Epidermal melanocyte (primary cell): ENCODE measurements around the gene SESN3.

ENCODE experiments used
- DNase-seq: peaks from one replicate; pipeline ENCODE4 v3.0.0; 2011; ENCODE audit warnings: low spot score; ENCODE audit not compliant: insufficient read length

The SESN3 gene

DNA sequence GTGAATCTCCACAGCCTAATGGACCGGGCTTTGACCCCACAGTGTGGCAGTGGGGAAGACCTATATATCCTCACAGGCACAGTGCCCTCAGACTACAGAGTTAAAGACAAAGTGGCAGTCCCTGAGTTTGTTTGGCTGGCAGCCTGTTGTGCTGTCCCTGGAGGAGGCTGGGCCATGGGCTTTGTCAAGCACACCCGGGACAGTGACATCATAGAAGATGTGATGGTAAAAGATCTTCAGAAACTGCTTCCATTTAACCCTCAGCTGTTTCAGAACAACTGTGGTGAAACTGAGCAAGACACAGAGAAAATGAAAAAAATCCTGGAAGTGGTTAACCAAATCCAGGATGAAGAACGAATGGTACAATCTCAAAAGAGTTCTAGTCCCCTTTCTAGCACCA, 102.4 kb downstream of the SESN3 start:
- DNase-seq = no peak

DNA sequence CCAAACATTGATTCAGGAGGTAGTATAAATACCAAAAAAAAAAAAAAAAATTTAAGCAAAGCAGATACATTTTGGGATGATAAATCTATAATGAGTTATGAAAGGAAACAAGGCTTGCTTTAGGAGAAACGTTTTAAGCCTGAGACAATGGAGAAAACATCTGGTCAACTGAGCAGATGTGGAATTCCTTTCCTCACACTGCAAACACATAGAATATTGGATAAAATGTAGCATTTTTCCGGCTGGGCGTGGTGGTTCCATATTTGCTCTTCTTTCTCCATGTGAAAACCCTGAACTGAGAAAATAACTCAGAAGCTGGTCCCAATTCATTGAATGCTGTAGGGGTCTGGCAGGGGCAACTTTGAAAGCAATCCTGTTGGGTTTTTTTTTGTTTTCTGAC, 107.4 kb downstream of the SESN3 start:
- DNase-seq = no peak

DNA sequence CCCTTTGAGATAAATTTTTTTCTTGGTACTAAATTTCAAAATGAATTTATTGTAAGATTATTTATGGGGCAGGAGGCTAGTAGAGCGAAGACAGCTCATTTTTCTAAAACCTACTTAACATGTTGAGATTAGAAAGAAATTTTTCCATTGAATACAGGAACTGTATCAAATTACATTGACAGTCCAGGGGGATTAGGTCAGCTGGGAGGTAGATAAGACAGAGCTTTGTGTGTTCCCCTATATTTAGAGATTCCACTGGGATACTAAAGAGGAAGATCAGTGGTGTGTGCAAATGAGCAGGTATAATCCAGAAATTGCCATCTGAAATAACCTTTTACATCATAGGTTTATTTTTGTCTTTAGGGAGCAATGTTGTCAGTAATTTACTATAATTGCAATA, 109.3 kb downstream of the SESN3 start:
- no peak for DNase-seq

DNA sequence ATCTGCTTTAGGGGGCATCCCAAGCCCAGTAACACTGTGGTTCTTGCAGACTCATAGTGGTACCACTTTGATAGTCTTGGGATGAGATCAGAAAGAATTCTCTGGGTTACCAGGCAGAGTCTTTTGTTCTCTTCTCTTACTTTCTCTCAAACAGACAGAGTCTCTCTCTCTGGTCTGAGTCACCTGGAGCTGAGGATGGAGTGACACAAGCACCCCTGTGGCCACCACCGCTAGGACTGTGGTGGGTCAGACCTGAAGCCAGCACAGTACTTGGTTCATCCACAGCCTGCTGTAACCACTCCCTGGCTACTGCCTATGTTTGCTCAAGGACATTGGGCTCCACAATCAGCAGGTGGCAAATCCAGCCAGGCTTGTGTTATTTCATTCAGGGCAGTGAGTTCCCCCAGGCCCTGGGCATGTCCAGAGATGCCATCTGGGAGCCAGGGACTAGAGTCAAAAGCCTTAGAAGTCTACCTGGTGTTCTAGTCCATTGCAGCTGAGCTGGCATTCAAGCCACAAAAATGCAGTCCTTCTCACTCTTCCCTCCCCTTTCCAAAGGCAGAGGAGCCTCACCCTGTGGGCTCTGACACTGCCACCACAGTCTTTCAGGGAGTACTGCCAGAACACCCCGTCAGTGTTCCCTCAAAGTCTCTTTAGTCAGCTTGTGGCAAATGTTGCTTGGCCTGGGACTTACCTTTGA, 111.5 kb downstream of the SESN3 start:
- no peak for DNase-seq

DNA sequence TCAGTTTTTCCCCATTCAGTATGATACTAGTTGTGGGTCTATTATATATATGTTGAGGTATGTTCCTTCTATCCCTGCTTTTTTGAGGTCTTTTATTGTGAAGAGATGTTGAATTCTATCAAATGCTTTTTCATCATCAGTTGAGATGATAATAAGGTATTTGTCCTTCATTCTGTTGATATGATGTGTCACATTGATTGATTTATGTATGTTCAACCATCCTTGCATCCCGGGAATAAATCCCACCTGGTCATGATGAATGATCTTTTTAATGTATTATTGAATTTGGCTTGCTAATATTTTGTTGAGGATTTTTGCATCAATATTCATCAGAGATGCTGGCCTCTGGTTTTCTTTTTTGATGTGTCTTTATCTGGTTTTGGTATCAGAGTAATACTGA, 115.4 kb downstream of the SESN3 start:
- DNase-seq = no peak
